HG02623 (cell line): ENCODE measurements around the gene SYCE1.
"Not testable (repeated sequence)": the region's sequence is repeated elsewhere in the genome, so short reads cannot be mapped to it uniquely, and the experiment has no call there.

Experiments used
- ATAC-seq: cut with Tn5 transposase; IDR thresholded peaks from one replicate; pipeline ENCODE4 v1.9.1; 2021; ENCODE audit warnings: moderate library complexity; ENCODE audit not compliant: unreplicated experiment

SYCE1 gene

DNA sequence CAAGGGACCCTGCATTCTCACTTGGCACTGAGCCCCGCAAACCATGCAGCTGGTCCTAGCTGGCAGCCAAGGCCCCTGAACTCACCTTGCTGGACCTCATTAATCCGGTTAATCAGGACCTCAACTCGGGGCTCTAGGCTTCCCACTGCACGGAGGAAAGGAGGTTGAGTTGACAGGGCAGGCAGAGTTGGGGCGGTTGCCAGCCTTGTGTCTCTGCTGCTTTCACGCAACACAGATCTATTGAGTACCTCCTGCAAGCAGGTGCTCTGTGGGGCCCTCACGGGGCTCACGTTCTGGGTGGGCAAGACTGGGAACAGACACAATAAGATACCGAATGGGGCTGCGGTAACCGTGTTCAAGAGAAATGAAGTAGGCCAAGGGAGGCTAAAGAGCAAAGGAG, 6.2 kb downstream of the SYCE1 start:
- no peak for ATAC-seq

DNA sequence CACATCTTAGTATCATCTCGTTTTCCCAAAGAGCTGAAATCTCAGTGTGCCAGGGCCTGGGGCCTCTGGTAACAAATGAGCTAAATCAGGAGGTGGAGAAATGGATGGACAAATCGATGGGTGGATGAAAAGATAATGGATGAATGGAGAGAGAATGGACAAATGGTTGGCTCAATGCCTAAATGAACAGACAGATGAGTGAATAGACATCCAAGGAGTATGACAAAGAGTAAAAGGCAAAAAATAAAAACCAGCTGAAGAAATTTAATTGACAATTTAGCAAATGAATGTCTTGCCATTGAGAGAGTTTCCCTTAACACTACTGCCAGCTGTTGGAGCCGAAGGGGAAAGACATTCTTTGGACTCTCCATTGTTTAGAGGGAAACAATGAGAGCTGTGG, 8.0 kb downstream of the SYCE1 start:
- ATAC-seq: no peak

DNA sequence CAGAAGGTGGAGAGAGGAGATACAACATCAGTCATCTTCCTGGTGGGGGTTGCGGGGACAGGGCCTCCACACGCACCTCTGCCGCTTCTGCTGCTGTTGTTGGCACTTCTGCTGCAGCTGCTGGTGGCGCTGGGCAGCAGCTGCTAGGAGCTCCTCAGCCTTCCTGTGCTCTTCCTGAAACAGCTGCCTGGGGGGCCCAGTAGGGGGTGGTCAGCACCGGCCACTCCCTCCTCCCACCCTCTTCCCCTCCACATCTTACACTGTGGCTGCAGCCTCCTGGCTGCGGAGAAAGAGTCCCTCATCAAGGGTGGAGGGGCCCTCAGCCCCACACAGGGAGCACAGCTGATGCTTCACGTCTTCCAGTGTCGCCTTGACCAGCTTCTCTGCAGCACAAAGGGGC, 9.9 kb downstream of the SYCE1 start:
- ATAC-seq: no peak

DNA sequence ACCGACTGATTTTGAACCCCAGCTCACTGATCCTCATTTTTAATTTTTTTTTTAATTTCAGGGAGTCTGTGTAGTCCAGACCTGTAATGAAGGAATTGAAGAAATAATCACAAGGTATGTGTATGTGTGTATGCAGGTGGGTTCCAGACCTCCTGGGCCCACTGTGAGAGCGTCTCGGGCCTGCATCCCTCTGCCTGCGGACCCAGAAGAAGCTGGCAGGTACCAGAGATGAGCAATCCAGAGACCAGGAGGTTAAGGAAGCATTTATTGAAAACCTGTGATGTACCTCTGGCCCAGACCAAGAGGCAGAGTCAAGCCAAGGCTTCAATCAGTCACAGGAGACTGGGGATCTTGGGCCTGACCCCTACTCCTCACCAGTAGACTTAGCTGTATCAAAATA, 10.8 kb downstream of the SYCE1 start:
- ATAC-seq: no peak

DNA sequence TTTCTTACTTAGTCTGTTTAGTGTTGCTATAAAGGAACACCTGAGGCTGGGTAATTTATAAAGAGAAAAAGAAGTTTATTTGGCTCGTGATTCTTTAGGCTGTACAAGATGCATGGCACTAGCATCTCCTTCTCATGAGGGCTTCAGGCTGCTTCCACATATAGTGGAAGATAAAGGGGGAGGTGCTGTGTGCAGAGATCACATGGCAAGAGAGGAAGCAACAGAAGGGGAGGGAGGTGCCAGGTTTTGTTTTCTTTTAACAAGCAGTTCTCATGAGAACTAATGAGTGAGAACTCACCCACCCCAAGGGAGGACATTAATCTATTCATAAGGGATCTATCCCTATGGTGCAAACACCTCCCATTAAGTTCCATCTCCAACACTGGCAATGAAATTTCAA, 20.9 kb downstream of the SYCE1 start:
- no peak for ATAC-seq

DNA sequence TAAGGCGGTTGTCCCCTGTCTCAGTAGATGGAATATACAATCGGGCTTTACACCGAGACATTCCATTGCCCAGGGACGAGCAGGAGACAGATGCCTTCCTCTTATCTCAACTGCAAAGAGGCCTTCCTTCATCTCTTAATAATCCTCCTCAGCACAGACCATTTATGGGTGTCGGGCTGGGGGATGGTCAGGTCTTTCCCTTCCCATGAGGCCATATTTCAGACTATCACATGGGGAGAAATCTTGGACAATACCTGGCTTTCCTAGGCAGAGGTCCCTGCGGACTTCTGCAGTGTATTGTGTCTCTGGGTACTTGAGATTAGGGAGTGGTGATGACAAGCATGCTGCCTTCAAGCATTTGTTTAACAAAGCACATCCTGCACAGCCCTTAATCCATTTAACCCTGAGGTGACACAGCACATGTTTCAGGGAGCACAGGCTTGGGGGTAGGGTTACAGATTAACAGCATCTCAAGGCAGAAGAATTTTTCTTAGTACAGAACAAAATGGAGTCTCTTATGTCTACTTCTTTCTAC, 23.9 kb downstream of the SYCE1 start:
- ATAC-seq: not testable (repeated sequence)

DNA sequence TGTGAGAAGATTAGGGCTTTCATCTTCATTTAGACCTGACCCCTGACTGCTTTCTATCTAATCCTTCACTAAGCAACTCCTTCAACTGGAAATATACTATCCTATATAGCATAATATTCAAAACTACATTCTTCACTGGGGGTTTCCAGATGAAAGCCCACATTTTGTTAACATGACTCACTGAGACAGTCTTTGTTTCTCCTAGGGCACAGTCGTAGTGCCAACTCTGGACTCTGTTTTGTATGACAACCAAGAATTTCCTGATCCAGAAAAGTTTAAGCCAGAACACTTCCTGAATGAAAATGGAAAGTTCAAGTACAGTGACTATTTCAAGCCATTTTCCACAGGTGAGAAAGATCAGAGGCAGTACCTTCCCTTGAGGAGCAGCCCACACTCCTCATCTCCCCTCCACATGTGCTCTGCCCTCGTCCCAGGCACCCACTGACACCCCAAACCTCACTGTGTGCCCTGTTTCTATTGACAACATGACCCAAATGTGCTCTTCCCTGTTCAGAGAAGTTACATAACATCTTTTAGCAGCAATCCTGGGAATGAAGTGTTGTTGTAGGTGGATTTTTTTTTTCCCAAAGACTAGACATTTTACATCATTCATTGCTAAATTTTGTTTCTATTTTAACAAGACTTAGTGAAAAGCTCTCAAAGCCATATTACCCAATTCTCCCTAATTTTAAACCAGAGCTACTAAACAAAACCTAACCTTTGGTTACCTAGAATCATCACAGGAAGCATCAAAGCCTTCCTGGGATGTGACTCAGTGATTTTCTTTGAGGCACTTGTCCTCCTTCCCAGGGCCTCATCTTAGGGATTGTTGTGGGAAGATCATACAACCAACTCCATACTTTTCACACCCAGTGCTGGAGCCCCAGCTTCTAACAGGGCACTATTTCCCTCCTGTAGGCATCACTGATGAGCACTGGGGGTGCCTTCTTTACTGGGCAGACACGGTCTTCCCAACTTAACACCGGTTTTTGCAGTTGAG, 27.5 kb downstream of the SYCE1 start:
- ATAC-seq: no peak

DNA sequence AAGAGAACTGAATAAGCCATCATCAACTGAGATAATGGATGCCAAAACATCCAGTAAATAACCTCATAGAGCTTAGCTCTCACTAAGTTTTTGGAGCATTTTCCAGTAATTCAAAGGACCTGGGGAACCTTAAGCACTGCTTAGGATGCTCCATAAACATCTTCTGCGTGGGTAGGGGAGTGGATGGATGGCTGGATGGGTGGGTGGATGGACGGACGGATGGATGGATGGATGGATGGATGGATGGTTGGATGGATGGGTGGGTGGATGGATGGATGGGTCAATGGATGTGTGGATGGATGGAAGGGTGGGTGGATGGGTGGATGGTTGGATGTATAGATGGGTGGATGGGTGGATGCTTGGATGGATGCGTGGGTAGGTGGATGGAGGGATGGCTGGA, 29.2 kb downstream of the SYCE1 start:
- ATAC-seq: no peak

DNA sequence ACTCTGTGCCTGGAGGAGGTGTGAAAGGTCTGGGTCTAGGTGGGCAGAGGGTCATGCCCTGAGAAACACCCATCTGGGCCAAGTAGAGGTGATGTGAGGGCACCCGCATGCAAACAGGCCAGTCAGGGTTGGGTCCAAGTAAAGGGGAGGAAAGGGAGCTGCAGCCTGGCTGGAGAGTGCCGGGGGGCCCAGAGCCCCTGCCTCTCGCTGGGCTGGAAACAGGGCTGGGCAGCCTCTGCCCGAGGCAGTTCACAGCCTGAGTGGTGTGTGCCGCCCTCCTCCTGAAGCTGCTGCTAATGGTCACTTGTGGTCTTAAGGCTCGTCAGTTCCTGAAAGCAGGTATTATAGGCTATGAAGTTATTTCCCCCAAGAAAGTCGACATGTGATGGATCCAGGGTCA, 31.0 kb downstream of the SYCE1 start:
- ATAC-seq: no peak

DNA sequence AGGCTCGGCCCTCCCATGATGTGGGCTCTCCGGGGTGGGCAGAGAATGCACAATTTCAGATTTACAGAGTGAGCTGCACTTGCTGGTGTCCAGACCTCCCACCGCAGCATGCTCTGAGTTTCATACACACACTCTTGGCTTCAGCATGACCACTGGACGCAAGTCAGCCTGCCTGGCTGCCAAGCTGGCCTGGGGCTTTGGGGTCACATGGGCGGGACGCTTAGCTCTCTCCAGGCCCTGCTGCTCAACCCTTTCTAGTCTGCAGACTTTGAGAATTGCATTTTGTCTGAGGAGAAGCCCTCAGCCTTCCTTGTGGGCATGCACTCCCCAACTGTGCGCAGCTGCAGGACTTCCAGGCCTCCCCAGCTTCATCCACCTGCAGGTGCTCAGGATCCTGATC, 32.5 kb downstream of the SYCE1 start:
- ATAC-seq: no peak

DNA sequence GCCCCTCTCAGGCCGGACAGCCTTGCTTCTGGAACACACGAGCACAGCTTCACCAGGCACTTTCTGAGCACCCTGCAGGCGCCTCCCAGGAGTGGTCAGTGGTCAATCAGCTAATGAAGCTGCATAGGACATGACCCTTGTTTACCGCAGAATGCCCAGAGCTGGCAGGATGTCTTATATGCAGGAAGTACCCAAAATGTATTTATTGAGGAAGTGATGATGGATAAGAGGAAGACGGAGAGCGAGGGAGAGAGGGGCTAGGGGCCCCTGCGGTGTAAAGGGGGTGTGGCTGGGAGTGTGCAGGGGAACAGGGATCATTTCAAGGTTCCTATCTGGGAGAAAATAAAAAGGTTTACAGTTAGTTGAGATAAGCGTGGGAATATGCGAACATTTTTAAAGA, 34.9 kb downstream of the SYCE1 start:
- no peak for ATAC-seq

DNA sequence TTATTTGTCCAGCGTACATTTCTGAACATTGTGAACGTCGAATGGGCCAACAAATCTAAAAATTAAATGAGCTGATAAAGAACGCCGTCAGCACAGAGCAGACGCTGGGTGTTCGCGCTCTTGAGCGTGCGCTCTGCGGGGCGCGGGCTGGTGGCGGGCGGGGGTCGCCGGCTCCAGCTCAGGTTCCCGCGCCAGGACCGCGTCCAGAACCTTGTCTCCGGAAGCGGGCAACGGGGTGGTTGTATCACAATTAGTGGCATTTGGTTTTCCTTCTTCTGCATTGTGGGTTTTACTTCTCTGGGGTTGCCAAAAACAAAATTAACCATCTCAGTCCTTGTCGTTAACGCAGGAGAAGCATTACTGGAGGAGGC, 35.8 kb downstream of the SYCE1 start:
- no peak for ATAC-seq

DNA sequence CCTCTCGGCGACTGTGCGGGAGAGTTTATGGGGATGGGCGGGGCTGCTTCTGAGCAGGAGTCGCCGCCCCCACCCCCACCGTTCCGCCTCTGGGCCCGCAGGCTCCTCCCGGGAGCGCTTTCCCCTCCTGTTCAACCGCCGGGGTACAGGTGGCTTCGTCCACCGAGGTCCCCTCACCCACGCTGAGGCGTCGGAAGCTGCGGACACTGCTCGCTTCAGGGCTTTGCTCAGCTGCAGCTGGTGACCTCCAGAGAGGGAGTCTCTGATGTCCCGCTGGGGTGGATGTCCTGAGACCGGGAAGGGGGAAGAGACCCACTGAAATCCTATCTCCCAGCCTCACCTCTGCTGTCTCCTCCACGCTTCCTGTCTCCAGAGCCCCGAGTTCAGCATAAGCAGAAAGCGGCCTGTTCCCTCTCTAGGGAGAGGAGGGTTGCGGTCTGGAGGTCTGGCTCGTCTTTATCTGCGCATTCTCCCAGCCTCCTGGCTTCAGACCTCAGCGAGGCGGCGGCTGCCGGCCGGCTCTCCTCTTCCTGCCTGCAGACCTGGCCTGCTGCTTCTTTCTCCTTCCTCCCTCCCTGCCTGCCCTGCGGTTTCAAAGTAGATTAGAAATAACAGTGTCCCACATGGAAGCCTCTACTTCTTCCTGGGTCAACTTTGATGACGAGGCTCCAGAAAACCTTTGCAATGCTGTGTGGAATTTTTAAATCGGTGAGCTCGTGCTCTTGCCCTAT, 36.4 kb downstream of the SYCE1 start:
- no peak for ATAC-seq

DNA sequence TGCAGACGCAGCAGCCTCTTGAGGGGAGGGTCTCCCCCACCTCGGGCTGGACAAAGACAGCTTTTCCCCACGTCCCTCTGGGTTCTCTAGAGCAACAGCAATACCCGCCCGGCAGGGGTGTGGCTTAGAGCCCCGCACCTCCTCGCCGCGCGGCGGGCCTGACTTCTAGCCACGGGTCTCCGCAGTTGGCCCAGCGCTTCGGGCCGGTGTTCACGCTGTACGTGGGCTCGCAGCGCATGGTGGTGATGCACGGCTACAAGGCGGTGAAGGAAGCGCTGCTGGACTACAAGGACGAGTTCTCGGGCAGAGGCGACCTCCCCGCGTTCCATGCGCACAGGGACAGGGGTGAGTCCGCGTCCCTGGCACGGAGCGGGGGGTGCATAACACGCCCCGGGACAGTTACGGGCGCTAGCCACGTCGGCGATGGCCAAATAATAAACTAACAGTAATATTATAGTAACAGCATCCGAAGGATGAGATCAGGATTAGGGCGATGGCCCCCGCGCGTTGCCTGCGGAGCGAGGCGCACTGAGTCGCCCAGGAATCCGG, 37.0 kb downstream of the SYCE1 start:
- no peak for ATAC-seq

DNA sequence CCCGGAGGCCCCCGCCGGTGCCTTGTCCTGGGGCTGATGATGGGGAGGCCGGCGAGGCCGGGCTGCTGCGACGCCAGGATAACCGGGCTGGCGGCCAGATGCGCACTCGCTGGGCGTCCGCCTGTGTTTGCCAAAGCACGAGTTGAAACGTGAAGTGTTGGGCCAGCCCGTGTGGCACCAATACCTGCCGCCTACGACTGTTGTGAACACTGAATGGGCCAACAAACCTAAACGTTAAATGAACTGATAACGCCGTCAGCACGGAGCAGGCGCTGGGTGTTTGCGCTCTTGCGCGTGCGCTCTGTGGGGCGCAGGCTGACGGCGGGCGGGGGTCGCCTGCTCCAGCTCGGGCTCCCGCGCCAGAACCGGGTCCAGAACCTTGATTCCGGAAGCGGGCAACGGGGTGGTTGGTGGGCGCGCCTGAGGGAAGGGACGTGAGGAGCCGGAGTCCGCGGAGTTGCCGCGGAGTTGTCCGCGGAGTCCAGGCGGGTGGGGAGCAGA, 37.6 kb downstream of the SYCE1 start:
- ATAC-seq: no peak

DNA sequence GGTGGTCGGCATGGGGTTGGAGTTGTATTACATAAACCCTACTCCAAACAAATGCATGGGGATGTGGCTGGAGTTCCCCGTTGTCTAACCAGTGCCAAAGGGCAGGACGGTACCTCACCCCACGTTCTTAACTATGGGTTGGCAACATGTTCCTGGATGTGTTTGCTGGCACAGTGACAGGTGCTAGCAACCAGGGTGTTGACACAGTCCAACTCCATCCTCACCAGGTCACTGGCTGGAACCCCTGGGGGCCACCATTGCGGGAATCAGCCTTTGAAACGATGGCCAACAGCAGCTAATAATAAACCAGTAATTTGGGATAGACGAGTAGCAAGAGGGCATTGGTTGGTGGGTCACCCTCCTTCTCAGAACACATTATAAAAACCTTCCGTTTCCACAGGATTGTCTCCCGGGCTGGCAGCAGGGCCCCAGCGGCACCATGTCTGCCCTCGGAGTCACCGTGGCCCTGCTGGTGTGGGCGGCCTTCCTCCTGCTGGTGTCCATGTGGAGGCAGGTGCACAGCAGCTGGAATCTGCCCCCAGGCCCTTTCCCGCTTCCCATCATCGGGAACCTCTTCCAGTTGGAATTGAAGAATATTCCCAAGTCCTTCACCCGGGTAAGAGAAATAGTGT, 38.3 kb downstream of the SYCE1 start, which contains the start of gene CYP2E1:
Gene CYP2E1, plus strand, starts transcription at position 407 of the 632 bp plus-strand sequence. Its CDS starts 33 bp downstream, at position 440.
- no peak for ATAC-seq

DNA sequence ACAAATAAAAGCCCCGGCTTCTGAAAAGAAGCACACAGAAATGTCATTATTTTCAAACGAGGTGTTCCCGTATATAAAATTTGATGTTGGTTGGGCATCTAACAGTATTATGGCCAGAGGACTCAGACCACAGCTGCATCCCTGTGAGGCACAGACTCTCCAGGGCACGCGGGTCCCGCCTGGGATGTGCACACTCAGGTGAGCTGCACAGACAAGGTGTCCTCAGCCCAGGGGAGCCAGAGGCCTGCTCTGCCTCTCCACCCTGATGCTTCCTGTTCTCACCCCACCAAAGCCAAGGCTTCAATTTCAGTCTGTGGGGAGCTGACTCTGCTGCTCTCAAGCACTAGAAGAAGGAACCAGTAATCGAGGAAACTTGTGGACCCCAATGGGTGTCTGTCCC, 39.9 kb downstream of the SYCE1 start:
- no peak for ATAC-seq

DNA sequence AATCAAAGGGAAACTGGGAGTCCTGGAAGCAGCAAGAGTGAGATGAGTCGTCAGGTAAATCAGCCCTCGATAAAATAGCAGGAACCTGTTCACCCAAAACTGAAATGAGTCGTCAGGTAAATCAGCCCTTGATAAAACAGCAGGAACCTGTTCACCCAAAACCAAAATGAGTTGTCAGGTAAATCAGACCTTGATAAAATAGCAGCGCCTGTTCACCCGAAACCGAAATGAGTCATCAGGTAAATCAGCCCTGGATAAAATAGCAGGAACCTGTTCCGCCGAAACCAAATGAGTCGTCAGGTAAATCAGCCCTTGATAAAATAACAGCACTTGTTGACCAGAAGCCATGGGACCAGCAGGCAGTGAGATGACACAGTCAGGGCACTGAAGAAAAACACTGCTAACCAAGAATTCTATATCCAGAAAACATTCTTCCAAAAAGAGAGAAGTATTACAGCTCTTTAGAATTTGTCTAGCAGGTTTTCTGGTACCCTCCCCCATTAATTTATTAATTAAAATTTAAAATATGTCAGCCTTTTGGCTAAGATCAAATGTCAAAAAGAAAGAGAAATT, 41.7 kb downstream of the SYCE1 start:
- ATAC-seq: no peak

DNA sequence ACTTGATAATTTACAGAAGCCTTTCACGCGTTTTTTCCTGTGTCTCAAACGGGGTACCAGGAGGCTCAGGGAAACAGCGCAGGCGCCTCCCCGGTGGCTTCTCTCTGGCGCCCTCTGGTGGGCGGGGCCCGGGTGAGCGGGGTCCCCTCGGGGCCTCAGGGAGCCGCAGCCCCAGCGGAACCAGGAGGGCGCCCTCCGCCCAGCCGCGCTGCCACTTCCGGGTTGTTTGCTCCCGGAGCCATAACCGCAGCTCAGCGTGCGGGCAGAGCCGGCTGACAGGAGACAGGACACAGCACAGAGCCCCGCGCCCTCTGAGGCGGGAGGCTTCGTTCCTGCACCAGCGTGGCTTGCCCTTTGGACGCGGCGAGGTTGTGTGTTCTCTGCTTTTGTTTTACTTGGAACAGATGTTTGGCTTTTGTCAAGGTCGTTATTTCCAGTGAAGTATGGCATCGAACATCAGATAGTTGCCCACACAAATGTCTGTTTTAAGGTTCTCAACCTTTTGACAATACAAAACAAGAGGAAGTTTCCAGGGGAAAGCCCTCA, 45.1 kb downstream of the SYCE1 start:
- ATAC-seq: peak; percentile 86

DNA sequence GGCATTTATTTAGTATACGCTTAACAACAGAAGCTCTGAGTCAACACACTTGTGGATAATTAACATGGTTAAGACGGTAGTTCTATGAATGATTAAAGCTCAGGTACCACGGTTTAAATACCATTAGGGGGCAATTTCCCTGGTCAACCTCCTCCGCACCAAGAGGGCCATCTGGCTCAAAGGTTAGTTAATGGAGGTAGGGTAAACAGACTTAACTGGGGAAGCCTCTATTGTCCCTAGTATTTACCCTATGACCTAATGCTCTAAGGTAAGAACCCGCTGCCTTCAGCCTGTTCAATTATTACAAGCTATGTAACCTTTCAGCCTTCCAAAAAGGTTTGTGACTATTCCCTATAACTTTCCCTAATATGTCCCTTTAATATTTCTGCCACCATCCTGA, 46.9 kb downstream of the SYCE1 start:
- not testable (repeated sequence) for ATAC-seq
